Mesothelial cell of epicardium (in vitro differentiated cells): ENCODE data around the gene SND1. TPM values are rescaled to one million over a fixed set of nuclear protein-coding genes. Genes with fewer than 3 reads are reported as not detected.

Experiments used
- DNase-seq, 2 experiments: peaks; one replicate each; pipeline ENCODE4 v3.0.0; 2021; ENCODE audit warnings: low spot score in 2 of 2; ENCODE audit not compliant: unreplicated experiment in 2 of 2
- H3K27ac Mint-ChIP-seq: 2 replicates; pipeline ENCODE4 v1.8.0; 2021; ENCODE audit warnings: mixed read lengths
- H3K27me3 Mint-ChIP-seq: 2 replicates; pipeline ENCODE4 v1.8.0; 2021; ENCODE audit warnings: low read depth, mixed read lengths
- H3K36me3 Mint-ChIP-seq: 2 replicates; pipeline ENCODE4 v1.8.0; 2021; ENCODE audit warnings: mixed read lengths
- H3K4me1 Mint-ChIP-seq: 2 replicates; pipeline ENCODE4 v1.8.0; 2021; ENCODE audit warnings: mixed read lengths
- H3K4me3 Mint-ChIP-seq: 2 replicates; pipeline ENCODE4 v1.8.0; 2021; ENCODE audit warnings: mild to moderate bottlenecking, moderate library complexity, mixed read lengths
- H3K9me3 Mint-ChIP-seq: 2 replicates; pipeline ENCODE4 v1.8.0; 2021; ENCODE audit warnings: mixed read lengths
- total RNA-seq: library from RNA; stranded (reverse); gene quantifications from 3 replicates; pipeline ENCODE4 v1.2.1, GENCODE V29; 2021
- TF ChIP-seq, protein P1 (sequence below): fragments of 200-600 bp; sonication (generic); IDR thresholded peaks from one replicate; pipeline ENCODE4 v1.5.0; 2021; ENCODE audit warnings: antibody characterized with exemption; ENCODE audit not compliant: unreplicated experiment

Gene SND1
- total RNA-seq, 1 donor from 2014 or later, result 211 TPM

GRCh38 chr7:128052404-128052803 lies 400.4 kb downstream of the SND1 start:
- H3K36me3 Mint-ChIP-seq, result no peaks in the 10 kb centered on the region
- H3K9me3 Mint-ChIP-seq, result no peaks in the 10 kb centered on the region
- no peaks in the 10 kb centered on the region for H3K27me3 Mint-ChIP-seq
- no peak for DNase-seq
- TF ChIP-seq, protein P1, sequence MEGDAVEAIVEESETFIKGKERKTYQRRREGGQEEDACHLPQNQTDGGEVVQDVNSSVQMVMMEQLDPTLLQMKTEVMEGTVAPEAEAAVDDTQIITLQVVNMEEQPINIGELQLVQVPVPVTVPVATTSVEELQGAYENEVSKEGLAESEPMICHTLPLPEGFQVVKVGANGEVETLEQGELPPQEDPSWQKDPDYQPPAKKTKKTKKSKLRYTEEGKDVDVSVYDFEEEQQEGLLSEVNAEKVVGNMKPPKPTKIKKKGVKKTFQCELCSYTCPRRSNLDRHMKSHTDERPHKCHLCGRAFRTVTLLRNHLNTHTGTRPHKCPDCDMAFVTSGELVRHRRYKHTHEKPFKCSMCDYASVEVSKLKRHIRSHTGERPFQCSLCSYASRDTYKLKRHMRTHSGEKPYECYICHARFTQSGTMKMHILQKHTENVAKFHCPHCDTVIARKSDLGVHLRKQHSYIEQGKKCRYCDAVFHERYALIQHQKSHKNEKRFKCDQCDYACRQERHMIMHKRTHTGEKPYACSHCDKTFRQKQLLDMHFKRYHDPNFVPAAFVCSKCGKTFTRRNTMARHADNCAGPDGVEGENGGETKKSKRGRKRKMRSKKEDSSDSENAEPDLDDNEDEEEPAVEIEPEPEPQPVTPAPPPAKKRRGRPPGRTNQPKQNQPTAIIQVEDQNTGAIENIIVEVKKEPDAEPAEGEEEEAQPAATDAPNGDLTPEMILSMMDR, result no peak
- peaks cover 8% of the 10 kb centered on the region for H3K4me1 Mint-ChIP-seq
- no peak overlapping the region for H3K27ac Mint-ChIP-seq
- H3K4me3 Mint-ChIP-seq, result no peak overlapping the region

- Mint-ChIP-seq H3K4me1 (peaks cover 8% of the 10 kb centered on the region), H3K36me3 (no peaks in the 10 kb centered on the region), H3K4me3 (no peak overlapping the region), H3K27me3 (no peaks in the 10 kb centered on the region), H3K27ac (no peak overlapping the region), H3K9me3 (no peaks in the 10 kb centered on the region)
- TF ChIP-seq, protein P1, result no peak
- no peak for DNase-seq
These were observed 401.0 kb downstream of the SND1 start for GRCh38 chr7:128053023-128053422.

- TF ChIP-seq, protein P1, result no peak
- H3K27me3 Mint-ChIP-seq, result no peaks in the 10 kb centered on the region
- H3K27ac Mint-ChIP-seq, result no peak overlapping the region
- H3K4me1 Mint-ChIP-seq, result peaks cover 8% of the 10 kb centered on the region
- H3K9me3 Mint-ChIP-seq, result no peaks in the 10 kb centered on the region
- DNase-seq, result no peak
- H3K4me3 Mint-ChIP-seq, result no peak overlapping the region
- H3K36me3 Mint-ChIP-seq, result no peaks in the 10 kb centered on the region
These were observed 402.0 kb downstream of the SND1 start for GRCh38 chr7:128053991-128054390.

DNA sequence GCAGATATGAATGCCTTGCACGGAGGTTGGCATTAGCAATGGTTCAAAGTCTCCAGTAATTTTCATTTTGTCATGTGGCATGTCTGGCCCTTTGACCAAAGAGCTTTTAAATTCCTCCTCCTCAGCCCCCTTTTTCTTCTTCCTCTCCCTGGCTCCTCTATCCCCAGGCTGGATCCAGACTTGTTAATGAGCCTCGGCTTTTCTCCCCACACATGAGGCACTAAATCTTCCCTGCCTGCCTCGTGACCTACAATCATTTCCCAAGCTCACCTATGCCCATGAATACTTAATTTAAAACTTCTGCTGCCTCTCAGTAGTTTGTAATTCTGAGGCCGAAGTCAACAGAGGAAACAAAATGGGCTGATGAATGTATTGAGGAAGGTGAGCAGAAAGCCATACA lies 402.5 kb downstream of the SND1 start:
- Mint-ChIP-seq H3K9me3 (no peaks in the 10 kb centered on the region), H3K27ac (no peak overlapping the region), H3K4me1 (peaks cover 8% of the 10 kb centered on the region), H3K36me3 (no peaks in the 10 kb centered on the region), H3K4me3 (no peak overlapping the region), H3K27me3 (no peaks in the 10 kb centered on the region)
- TF ChIP-seq, protein P1, result no peak
- no peak for DNase-seq

GRCh38 chr7:128055637-128056036 lies 403.6 kb downstream of the SND1 start:
- Mint-ChIP-seq H3K9me3 (no peaks in the 10 kb centered on the region), H3K27ac (no peak overlapping the region), H3K4me3 (no peak overlapping the region), H3K27me3 (no peaks in the 10 kb centered on the region), H3K36me3 (no peaks in the 10 kb centered on the region), H3K4me1 (peaks cover 8% of the 10 kb centered on the region)
- TF ChIP-seq, protein P1, result no peak
- no peak for DNase-seq

- TF ChIP-seq, protein P1, result no peak
- Mint-ChIP-seq H3K27ac (no peak overlapping the region), H3K36me3 (no peaks in the 10 kb centered on the region), H3K4me3 (no peak overlapping the region), H3K4me1 (peaks cover 8% of the 10 kb centered on the region), H3K27me3 (no peaks in the 10 kb centered on the region), H3K9me3 (no peaks in the 10 kb centered on the region)
- no peak for DNase-seq
These were observed 404.9 kb downstream of the SND1 start for GRCh38 chr7:128056901-128057300.
